Endothelial cell of umbilical vein (primary cell): ENCODE measurements around the gene CCN6. TPM values are rescaled to one million over a fixed set of nuclear protein-coding genes. Genes with fewer than 3 reads are reported as not detected.

Experiments
- BruUV-seq: library from RNA; stranded (reverse); fragments of 400-500 nt; replicated peaks from 2 replicates; lab custom pipeline; 2021; lab: Mats Ljungman, UMichigan
- CTCF ChIA-PET: fragments of 300-600, 350-600 bp; sonication (Branson Sonifier 250); formaldehyde crosslinking; loops from one replicate; lab custom pipeline; 2021; ENCODE audit warnings: antibody characterized with exemption, inconsistent platforms; lab: Charles Lee
- POLR2A ChIA-PET: fragments of 300-600, 350-600 bp; sonication (Branson Sonifier 250); formaldehyde crosslinking; loops from one replicate; lab custom pipeline; 2021; ENCODE audit warnings: antibody characterized with exemption, inconsistent platforms; lab: Charles Lee
- DNase-seq: peaks from one replicate; pipeline ENCODE4 v3.0.0-alpha.2; 2011; ENCODE audit warnings: low read depth, low spot score
- FAIRE-seq: peaks from 2 replicates; lab custom pipeline; 2011; peaks lifted over from hg19 to GRCh38; lab: Jason Lieb, UNC
- H2AFZ ChIP-seq: 2 replicates; pipeline ENCODE4 v1.6.0; 2012; ENCODE audit warnings: low read depth, low read length, control low read depth, inconsistent platforms
- H3K27ac ChIP-seq: 2 replicates; pipeline ENCODE4 v1.5.1; 2011; ENCODE audit warnings: low read depth, mild to moderate bottlenecking, control low read depth, low read length, moderate library complexity; ENCODE audit not compliant: insufficient read depth
- H3K27me3 ChIP-seq, 2 experiments: 2 replicates each; pipeline versions ENCODE4 v1.6.0 to v1.6.1; 2011; ENCODE audit warnings: low read length in 2 of 2, mixed read lengths in 1 of 2; ENCODE audit not compliant: control insufficient read depth in 2 of 2, insufficient read depth in 2 of 2
- H3K36me3 ChIP-seq, 2 experiments: 2 replicates in 1 of 2; 3 replicates in 1 of 2; pipeline ENCODE4 v1.5.1; 2011; ENCODE audit warnings: low read length in 2 of 2, mild to moderate bottlenecking in 1 of 2, moderate library complexity in 1 of 2; ENCODE audit not compliant: control insufficient read depth in 2 of 2, insufficient read depth in 2 of 2; ENCODE audit errors: extremely low read depth in 1 of 2
- H3K4me1 ChIP-seq: 3 replicates; pipeline ENCODE4 v1.5.1; 2011; ENCODE audit warnings: mild to moderate bottlenecking, low read length; ENCODE audit not compliant: control insufficient read depth, insufficient read depth; ENCODE audit errors: extremely low read depth
- H3K4me2 ChIP-seq: 2 replicates; pipeline ENCODE4 v1.6.1; 2011; ENCODE audit warnings: low read length, control low read depth, mixed read lengths; ENCODE audit not compliant: insufficient read depth
- H3K4me3 ChIP-seq, 3 experiments: fragments of 200-600 bp in 1 of 3; sonication (generic), shearing (Covaris generic) in 1 of 3; replicated peaks in 1 of 3; 2 replicates each; pipeline ENCODE4 v1.5.1; 2011 to 2016; ENCODE audit warnings: control low read depth in 3 of 3, low read length in 3 of 3, mild to moderate bottlenecking in 2 of 3, inconsistent platforms in 1 of 3, low read depth in 1 of 3, moderate library complexity in 1 of 3; ENCODE audit not compliant: insufficient read depth in 1 of 3
- H3K79me2 ChIP-seq: 2 replicates; pipeline ENCODE4 v1.6.0; 2012; ENCODE audit warnings: low read length, inconsistent platforms; ENCODE audit not compliant: control insufficient read depth, insufficient read depth
- H3K9ac ChIP-seq: replicated peaks from 2 replicates; pipeline ENCODE3; 2011; ENCODE audit warnings: low read length, control low read depth; ENCODE audit not compliant: insufficient read depth; ENCODE audit errors: extremely low read depth
- H3K9me1 ChIP-seq: replicated peaks from 3 replicates; pipeline ENCODE4 v1.6.0; 2011; ENCODE audit warnings: mild to moderate bottlenecking, low read length; ENCODE audit not compliant: control insufficient read depth, insufficient read depth; ENCODE audit errors: extremely low read depth
- H3K9me3 ChIP-seq: replicated peaks from 2 replicates; pipeline ENCODE4 v1.5.1; 2012; ENCODE audit warnings: low read length, inconsistent platforms; ENCODE audit not compliant: control insufficient read depth, insufficient read depth
- H4K20me1 ChIP-seq: replicated peaks from 2 replicates; pipeline ENCODE3; 2011; ENCODE audit warnings: mild to moderate bottlenecking, low read length; ENCODE audit not compliant: control insufficient read depth, insufficient read depth; ENCODE audit errors: extremely low read depth
- EZH2 ChIP-seq: IDR thresholded peaks from 2 replicates; pipeline ENCODE4 v1.6.1; 2012; ENCODE audit warnings: borderline replicate concordance, low read depth, mild to moderate bottlenecking, moderate library complexity, low read length, inconsistent platforms; ENCODE audit not compliant: severe bottlenecking
- GATA2 ChIP-seq: IDR thresholded peaks from 2 replicates; pipeline ENCODE4 v1.7.0; 2011; ENCODE audit warnings: low read depth, mild to moderate bottlenecking, moderate library complexity, mixed read lengths, low read length; ENCODE audit not compliant: insufficient read length, insufficient read depth
- JUN ChIP-seq: IDR thresholded peaks from 2 replicates; pipeline ENCODE4 v1.6.1; 2011; ENCODE audit warnings: borderline replicate concordance, low read depth; ENCODE audit not compliant: insufficient read length, insufficient read depth
- MAX ChIP-seq: IDR thresholded peaks from 2 replicates; pipeline ENCODE4 v1.6.1; 2011; ENCODE audit not compliant: insufficient read depth, insufficient read length
- MYC ChIP-seq: IDR thresholded peaks from one replicate; pipeline ENCODE4 v1.6.1; 2011; ENCODE audit warnings: mild to moderate bottlenecking, low read depth, low read length
- POLR2A ChIP-seq: IDR thresholded peaks from 2 replicates; pipeline ENCODE4 v1.6.1; 2012; ENCODE audit warnings: low read depth, mild to moderate bottlenecking, control low read depth, low read length
- POLR2AphosphoS5 ChIP-seq: IDR thresholded peaks from 2 replicates; pipeline ENCODE4 v1.6.1; 2012; ENCODE audit warnings: low read depth, mild to moderate bottlenecking, control low read depth, low read length, moderate library complexity; ENCODE audit not compliant: insufficient read depth
- dilution Hi-C: fragments of 300-500 bp; cut with MboI; formaldehyde crosslinking; loops from one replicate; pipeline ENCODE4 v1.15.0; 2019; ENCODE audit warnings: low sequenced_read_pairs; ENCODE audit not compliant: extremely low pct_ligation_motif_present
- intact Hi-C: fragments of 100-400 bp; cut with micrococcal nuclease; formaldehyde crosslinking; loops from one replicate; pipeline ENCODE4 v1.10.0; 2022
- polyA plus RNA-seq, 4 experiments: library from polyadenylated mRNA; depleted of rRNA in 3 of 4; stranded (reverse) in 3 of 4; unstranded in 1 of 4; fragments of >200 nt; gene quantifications; 2 replicates each; pipeline versions ENCODE4 v1.2.1 to v1.2.3, GENCODE V29; 2011 to 2012; ENCODE audit warnings: missing spikeins in 1 of 4
- total RNA-seq: library from RNA; stranded (reverse); gene quantifications from 2 replicates; pipeline ENCODE4 v1.2.3, GENCODE V29; 2021
- TF ChIP-seq, protein P1 (sequence below), 2 donors: IDR thresholded peaks; 1 replicate in 1 of 2; 2 replicates in 1 of 2; pipeline ENCODE4 v1.5.1; 2011; ENCODE audit warnings: low read length in 2 of 2, mild to moderate bottlenecking in 2 of 2, moderate library complexity in 2 of 2, control low read depth in 1 of 2, inconsistent platforms in 1 of 2, low read depth in 1 of 2; ENCODE audit not compliant: insufficient read depth in 1 of 2; ENCODE audit errors: extremely low read depth in 1 of 2

The CCN6 gene
- total and polyA plus RNA-seq, 2 donors (not counting 3 experiments of a cell fraction or from before 2014, with no cell fraction given) = not detected

GRCh38 chr6:112109262-112109661 is 55.4 kb downstream of the CCN6 start:
- Histone ChIP-seq H3K36me3 (peaks cover 49 to 63% of the 10 kb centered on the region in 2 experiments), H3K4me2 (no peak overlapping the region), H3K27ac (no peak overlapping the region), H3K9me1 (no peaks in the 10 kb centered on the region), H3K4me1 (peaks cover under 1% of the 10 kb centered on the region), H4K20me1 (no peaks in the 10 kb centered on the region), H2AFZ (no peak overlapping the region), H3K9me3 (no peaks in the 10 kb centered on the region), H3K27me3 (no peaks in the 10 kb centered on the region), H3K9ac (no peak overlapping the region), H3K79me2 (no peaks in the 10 kb centered on the region), H3K4me3 (no peak overlapping the region)
- FAIRE-seq (no peak), DNase-seq (no peak)
- TSS peak; percentile 62 for BruUV-seq
- dilution Hi-C loops (no loop called here), intact Hi-C loops (no loop called here)
- ChIA-PET POLR2A (no interaction called here), CTCF (no interaction called here)
- no peak for TF ChIP-seq POLR2A
- TF ChIP-seq EZH2 = no peak
- TF ChIP-seq, protein P1, sequence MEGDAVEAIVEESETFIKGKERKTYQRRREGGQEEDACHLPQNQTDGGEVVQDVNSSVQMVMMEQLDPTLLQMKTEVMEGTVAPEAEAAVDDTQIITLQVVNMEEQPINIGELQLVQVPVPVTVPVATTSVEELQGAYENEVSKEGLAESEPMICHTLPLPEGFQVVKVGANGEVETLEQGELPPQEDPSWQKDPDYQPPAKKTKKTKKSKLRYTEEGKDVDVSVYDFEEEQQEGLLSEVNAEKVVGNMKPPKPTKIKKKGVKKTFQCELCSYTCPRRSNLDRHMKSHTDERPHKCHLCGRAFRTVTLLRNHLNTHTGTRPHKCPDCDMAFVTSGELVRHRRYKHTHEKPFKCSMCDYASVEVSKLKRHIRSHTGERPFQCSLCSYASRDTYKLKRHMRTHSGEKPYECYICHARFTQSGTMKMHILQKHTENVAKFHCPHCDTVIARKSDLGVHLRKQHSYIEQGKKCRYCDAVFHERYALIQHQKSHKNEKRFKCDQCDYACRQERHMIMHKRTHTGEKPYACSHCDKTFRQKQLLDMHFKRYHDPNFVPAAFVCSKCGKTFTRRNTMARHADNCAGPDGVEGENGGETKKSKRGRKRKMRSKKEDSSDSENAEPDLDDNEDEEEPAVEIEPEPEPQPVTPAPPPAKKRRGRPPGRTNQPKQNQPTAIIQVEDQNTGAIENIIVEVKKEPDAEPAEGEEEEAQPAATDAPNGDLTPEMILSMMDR (IDR thresholded peaks at IDR 0.05; ENCODE audit: extremely low read depth in 1 of 2, insufficient read depth in 1 of 2, low read depth in 1 of 2, low read length in 2 of 2) = no peak
- no peak for TF ChIP-seq MAX
- no peak for TF ChIP-seq GATA2
- TF ChIP-seq MYC = no peak
- TF ChIP-seq POLR2AphosphoS5 = no peak
- TF ChIP-seq JUN = no peak
